ENCODE results near the gene DLGAP4.
A peak's percentile ranks its signal among the peaks of the same experiment; 100 is the strongest.

Gene DLGAP4

DNA sequence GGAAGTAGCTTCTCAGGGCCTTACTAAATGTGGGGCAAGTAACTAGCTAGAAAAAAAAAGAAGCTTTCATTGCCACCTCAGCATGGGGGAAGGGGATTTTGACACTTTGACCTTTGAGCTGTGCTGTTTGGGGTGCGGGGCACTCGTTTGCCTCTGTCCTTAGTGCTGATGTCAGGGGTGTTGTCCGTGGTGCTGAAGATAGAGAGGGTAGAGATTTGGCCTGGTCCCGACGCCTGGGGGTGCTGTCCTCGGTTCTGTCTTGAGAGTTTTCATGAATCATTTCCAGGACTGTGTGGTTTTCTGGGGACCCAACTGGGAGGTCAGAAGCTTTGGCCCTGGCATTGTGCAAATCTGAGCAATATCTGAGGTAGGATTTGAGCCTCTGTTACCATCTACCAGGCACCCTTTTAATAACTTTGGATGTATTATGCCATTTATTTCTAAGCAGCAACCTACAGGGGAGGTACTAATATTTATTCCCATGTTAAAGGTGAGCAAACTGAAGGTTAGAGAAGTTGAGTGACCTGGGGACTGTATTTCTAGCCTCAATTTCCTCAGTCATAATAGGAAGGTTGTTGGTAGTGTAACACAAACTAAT is 78.0 kb downstream of the DLGAP4 start:
- peak; percentile 41 to 64 (median 50) for DNase-seq

DNA sequence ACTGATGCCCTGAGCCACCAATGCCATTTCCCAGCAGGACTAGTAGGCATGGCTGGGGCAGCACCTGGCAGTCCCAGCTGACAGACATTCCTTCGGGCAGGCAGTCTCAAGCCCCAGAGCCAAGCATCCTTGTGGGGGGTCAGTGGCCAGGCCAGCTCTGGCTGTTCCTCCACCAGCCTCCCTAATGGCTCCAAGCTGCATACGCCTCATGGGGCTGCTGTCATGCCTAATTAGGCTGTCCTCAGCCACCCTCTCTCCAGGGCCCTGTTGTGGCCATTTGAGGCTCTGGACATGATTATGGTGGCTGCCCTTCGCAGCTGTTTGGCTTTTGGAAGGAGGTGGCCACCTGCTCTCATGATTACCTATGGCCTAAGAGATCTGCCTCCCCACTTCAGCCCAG is 79.4 kb downstream of the DLGAP4 start:
- DNase-seq = no peak

DNA sequence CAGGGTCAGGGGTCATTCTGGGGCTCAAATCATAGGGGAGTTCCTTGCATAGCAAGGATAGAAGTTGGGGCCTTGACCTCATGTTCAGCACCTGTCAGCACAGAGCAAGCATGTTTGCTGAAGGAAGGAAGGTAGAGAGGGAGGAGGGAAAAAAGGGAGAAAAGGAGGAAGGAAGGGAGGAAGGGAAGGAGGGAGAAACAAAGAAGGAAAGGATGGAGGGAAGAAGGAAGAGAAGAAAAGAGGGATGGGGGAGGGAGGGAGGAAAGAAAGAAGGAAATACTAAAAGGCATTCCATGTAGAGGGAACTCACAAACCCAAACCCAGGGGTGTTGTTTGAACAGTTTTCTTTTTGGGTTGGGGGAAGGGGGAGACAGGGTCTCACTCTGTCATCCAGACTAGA is 80.1 kb downstream of the DLGAP4 start:
- DNase-seq = no peak

DNA sequence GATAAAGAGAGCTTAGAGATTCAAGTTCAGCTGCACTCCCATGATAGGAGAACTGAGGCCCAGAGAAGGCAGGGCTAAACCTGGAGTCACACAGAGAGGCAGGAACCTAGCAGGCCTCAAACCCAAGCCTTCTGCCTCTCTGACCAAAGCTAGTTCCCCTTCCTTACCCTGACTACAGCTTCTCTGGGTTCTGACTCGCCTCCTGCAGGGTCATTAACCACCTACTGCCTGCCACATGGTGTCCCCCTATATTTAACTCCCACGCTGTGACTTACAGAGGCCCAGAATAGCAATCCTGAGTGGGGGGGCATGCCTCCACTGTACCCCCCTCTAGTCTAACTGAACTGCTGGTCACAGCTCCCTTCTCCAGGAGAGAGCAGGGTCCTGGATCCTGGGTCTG is 84.1 kb downstream of the DLGAP4 start:
- DNase-seq = peak; percentile 13 to 51 (median 46)

DNA sequence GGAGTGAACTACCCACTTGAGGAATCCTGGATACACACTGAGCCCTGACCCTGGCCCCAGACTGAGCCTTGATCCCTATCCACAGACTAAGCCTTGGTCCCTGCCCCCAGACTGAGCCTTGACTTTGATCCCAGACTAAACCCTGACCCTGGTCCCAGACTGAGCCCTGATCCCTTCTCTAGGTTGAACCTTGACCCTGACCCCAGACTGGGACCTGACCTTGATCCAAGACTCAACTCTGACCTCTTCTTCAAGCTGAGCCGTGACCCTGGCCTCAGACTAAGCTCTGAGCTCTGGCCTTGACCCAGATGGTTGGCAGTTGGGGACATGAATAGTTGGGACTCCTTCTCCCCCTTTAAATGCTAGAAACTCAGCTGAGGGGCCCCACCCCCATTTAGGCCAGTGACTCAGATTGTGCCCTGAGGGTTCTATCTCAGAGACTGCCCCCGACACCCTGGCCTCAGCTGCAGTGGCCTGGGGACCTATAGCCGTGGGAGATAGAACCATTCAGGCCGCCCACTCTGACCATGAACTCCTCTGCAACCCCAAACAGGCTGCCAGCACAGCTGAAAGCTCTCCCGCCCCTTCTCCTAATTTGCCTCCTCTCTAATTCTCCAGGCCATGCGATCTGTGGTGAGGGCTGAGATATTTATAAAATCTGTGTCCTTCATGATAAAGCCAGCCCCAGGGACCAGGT is 84.7 kb downstream of the DLGAP4 start:
- DNase-seq = peak; percentile 15 to 35 (median 26)

DNA sequence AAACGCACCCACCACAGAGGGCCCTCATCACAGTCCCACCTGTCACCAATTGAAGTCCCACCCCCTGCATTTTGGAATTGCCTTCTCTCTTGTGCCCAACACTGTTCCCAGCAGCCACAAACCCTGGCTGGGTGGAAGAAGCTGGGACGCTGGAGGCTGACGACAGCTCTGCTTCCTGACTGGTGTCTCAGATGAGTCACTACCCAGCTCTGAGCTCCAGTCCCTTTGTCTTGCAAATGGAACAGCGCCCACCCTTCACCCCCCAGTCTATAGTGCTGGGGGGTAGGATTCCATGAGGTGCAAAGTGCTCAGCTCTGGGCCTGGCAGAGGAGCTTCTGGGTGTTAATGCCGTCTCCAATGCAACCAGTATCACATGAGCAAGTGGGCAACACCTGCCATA is 85.3 kb downstream of the DLGAP4 start:
- DNase-seq = peak; percentile 29 to 43 (median 39)

DNA sequence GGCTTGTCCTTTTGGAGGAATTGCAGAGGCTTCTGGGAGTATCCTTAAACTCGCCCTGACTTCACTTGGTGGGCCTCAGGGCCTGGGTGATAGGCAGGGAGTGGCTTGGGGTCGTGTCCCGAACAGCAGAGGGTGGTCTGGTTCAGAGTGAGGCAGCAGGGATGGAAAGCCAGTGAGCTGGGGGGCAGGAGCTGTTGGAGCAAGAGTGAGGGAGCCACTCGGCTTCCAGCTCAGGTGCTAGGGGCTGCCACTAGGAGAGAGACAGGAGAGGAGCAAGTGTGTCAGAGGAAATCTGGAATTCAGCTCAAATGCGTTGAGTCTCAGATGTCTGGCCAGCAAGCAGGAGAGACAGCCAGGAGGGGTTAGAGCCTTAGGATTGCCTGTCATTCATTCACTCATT is 85.8 kb downstream of the DLGAP4 start:
- no peak for DNase-seq

DNA sequence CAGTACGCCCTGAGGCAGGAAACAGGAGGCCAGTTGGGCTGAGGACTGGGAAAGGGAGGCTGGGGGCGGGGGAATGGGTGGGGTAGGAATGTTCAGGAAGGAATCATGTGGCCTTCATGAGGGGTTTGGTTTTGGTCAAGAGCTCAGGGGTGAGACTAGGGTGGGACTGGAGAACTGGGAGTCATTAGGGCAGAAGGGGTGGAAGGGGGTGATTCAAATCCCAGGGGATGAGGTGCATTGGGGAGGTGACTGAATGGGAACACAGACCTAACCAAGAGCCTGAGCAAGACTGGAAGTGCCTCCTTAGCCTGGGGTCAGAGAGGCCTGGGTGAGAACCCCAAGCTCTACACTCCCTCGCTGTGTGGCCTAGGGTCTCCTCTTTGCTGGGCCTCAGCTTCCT is 86.8 kb downstream of the DLGAP4 start:
- DNase-seq = no peak

DNA sequence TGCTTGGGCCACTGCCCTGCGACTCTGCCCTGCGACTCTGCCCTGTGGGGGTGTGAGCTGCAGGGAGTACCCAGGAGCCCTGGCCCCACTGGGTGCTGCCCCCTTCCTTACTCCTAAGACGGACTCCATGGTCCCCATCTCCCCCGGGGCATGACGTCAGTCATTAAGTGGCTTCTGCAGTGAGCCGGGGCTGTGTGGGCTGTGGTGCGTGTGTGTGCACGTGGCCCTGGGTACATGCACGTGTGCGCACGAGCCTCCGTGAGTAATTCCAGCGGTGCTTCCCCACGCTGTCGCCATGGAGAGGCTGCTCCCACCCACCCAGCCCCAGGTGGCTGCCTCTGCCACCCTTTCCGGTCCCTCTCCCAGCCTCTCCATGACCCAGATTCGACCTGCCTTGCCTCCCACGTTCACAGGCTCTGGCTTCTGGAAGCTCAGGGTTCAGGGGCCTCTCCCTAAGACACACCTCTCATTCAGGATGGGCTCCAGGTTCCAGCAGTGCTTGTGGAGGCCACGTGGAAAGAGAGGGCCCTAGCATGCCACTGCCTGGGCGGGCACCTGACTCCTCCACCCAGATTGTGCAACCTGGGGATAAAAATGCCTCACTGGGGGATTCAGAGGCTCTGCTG is 88.3 kb downstream of the DLGAP4 start:
- DNase-seq = no peak

DNA sequence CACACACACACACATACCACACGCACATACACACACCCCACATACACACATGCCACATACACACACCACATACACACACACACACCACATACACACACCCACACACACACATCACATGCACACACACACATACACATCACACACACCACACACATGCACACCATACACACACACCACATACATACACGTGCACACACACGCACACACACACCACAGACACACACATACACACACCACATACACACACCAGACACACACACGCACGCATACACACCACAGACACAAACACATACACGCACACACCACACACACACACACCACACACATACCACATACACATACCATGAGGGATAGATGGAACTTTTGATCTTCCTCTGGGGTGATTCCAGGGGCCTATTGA is 90.2 kb downstream of the DLGAP4 start:
- no peak for DNase-seq

DNA sequence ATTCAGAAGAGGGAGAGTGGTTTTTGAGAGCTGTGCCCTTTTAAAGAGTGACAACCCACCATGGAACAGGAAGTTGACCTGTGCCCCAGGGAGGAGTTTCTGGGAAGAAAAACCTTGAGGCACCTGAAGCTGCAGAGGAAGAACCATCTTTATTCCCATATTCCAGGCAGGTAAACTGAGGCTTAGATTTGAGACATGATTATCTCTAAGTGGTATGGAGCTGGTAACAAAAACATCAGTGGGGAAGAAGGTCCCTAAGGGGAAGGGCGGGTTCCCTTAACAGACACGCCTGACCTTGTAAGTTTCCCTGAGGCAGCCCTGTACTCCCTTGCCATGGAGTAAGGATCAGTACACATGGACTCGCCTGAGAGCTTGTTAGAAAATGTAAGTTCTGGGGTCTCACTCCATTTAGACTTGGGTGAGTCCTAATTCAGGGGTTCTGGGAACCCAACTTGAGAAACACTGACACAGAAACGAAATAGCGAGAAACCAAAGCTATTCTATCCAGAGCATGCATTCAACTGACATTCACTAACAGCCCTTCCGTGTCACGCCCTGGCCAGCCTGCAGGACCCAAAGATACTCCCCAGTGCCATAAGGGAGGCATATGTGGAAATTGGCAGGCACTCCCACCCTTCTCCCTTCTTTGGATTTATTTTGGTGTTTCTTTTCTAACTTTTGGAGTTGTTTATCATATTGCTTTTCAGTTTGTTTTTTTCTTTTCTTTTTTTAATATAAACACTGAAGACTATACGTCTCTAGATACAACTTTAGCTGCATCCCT is 90.9 kb downstream of the DLGAP4 start:
- DNase-seq = no peak

DNA sequence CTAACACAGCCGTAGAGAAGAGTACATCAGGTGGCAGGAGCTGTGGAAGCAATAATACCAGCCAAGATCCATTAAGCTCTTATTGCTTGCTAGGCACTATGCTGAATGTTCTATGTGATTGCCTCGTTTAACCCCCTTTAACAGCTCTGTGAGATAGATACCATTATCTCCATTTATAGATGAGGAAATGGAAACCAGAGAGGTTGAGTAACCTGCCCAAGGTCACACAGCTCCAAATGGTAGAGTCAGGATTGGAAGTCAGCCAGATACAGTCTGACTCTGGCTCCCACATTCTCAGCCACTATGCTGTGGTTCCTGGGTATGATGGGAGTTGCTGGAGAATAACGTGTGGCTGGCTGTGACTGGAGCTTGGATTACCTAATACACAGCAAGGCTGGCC is 92.4 kb downstream of the DLGAP4 start:
- DNase-seq = no peak

DNA sequence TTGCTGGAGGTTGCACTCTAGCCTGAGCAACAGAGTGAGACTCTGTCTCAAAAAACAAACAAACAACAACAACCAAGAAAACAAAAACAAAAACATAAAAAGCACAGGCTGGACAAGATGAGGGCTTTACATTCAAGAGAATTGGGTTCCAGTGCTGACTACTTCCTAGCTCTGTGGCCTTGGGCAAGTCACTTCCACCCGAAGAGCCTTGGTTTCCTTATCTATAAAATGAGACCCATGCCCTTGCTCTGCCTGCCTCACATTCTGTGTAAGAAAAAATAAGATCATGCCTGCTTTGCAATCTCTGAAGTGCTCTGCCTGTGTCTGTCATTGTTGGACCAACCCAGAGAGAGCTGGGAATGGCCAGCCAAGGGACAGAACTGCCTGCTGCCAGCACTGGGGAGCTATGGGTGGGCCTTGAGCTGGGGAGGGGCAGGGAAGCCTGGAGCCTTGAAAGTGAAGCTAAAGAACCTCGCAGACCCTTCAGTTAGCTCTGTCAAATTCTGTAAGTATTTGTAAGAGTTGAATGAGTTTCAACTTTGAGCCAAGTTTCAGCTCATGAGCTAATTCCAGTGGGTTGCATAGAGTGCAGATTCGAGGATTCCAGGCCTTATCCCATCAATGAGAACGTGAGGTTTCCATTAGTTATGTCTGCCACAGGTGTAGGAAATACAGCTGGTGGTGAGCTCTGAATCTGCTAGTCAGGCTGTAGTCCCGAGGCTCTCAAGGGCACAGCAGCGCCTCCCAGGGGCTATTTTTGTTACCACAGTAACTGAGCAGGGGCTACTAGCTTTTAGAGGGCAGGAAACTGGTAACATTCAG is 93.2 kb downstream of the DLGAP4 start:
- DNase-seq = peak; percentile 33 to 54 (median 48)

DNA sequence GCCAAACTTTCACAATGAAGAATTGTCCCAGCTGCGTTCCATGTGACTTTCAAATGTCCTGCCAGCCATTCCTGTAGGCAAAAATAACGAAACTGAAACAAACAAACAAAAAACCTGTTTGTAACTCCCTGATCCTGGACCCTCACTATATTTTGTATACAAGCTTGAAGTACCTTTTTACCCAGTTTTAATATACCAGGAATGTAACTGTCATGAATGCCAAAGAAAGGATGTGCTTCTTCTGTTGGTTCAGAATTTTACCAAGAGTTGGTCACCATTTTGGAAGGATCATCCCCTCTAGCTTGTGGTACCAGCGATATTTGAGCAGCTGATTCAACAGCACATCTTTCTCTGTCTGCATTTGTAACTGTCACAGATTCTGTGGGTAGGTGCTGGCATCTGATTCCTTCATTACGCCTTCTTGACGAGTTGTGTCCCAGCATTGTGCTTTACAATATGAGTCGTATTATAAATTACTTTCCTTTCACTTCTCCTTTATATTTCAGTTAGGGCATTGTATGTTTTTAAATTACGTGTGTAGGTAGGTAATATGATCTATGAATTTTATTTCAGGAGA is 93.9 kb downstream of the DLGAP4 start:
- no peak for DNase-seq

DNA sequence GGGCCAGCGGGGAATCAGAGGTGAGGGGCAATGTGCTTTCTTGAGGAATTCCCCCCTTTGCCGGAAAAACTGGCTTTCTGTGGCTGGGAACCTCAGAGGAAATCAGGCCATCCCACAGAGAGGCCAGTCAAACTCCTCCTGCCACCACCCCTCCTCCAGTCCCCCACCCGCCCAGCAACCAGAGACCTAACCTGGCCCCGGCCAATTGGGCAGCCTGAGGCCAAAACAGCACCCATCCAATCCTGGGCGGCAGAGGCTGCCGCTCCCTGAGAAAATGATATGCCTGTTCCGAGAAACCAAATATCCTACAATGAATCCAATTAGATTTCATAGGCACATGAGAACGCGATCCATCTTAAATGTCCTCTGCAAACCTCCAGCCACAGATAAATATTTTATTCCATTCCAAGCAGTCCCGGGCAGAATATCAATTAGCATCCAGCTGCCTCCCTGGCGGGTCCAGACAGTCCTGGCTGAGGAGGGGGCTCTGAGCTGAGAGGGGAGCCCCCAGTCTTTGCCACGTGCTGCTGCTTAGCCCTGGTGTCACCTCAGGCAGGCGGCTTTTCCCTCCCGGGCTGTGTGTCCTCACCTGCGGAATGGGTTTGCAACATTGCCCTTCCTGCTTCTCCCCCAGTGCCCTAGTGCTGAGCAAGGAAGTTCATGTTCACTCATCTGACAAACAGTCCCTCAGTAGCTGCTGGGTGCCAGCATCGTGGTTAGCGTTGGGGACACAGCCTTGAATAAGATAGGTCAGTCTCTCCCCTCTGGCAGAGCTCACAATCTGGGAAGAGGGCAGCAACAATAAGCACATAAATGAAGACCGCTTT is 95.0 kb downstream of the DLGAP4 start:
- DNase-seq = no peak

DNA sequence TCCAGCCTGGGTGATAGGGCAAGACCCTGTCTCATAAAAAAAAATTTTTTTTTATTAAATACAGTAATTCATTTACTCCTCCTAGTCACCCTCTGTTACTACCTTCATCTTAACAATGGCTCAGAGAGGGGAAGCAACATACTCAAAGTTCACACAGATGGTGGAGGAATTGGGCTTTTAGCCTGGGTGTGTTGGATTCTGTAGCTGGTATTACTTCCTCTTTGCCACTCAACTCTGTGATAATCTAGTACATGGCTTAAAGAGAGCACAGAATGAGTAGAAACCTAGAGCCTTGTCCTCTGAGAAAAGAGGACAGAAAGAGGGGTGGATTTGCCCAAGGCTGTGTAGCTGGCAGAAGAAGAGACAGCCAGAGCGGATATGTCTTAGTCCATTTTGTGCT is 96.6 kb downstream of the DLGAP4 start:
- DNase-seq = peak in 1 of 4 experiments; percentile 28

DNA sequence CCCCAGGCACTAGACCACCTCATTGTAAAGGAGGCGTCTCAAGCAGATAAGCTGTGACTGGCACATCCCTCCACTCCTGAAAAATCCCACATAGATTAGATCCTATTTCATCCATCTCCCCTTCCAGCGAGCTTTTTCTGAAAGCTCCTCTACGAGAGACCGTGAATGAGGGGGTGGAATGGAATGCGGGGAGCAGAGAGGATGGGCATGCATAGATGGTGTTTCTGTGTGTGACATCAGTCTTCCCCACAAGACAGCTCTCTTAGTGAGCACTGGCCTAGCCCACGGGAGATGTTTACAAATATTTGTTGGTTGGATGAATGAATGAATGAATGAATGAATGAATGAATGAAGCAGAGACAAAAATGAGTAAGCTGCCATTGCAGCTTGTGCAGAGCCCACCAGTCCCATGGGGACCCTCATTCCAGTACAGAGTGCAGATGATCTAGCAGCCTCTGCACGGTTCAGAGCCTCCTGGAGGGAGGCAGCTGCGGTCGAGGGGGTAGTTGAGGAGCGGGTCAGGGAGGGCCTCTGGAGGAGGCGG is 98.4 kb downstream of the DLGAP4 start:
- DNase-seq = no peak

DNA sequence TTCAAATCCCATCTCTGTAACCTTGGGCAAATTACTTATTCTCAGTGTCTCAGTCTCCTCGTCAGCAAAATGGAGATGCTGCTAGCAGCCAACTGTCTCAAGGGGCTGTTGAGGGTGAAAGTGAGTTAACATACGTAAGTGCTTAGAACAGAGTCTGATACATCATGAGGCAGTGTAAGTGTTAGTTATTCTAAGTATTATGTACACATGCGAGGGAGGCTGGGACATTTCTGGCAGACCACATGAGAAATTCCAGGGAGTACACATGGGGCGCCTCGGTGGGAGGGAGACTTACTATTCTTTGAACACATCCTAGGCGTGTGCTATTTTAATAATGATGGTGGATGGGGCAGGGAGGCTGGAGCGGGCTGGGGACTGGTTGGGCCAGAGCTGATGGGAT is 99.1 kb downstream of the DLGAP4 start:
- DNase-seq = no peak

DNA sequence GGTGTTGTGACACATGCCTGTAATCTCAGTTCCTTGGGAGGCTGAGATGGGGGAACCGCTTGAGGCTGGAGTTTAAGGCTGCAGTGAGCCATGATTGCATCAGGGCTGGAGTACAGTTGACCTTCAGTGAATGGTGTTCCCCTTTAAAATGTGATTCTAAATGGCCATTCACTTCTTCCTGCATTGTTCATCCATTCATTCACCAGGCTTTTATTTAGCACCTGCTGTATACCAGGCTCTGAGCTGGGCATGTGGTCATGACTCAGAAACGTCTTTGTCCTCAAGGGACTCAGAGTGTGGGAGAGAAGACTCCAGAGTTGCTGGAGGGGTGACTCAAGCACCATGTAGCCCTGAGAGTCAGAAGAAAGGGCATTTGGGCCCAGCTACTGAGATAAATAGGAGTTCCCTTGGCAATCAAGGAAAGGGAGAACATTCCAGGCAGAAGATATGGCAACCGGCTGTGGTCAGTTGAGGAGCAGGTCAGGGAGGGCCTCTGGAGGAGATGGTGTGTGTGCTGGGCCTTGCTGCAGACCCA is 101.1 kb downstream of the DLGAP4 start:
- DNase-seq = peak; percentile 17 to 61 (median 38)

DNA sequence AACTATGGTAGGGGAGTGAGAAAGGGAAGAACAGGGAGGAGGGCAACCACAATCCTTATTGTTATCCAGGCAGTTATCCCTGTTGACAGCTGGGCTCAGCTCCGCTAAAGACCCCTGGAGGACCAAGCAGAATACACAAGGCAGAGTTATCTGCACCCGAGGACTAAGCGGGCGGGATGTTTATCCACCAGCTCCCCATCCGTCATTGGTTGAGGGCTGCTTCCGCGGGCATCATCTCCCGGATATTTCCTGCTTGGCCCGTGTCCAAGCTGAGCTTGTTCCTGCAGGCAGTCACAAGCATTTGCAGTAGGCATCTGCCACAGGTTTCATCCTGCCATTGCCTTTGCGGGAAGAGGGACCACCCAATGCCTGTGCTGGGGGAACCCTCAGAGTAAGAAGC is 102.1 kb downstream of the DLGAP4 start:
- DNase-seq = no peak
